HFF-Myc (cell line): ENCODE results near the gene OPCML.

Experiments used
- DNase-seq: peaks from one replicate; pipeline ENCODE4 v3.0.0-alpha.2; 2011; ENCODE audit warnings: low read depth; ENCODE audit errors: extremely low read depth
- H3K4me3 ChIP-seq: replicated peaks from 2 replicates; pipeline ENCODE4 v1.5.1; 2011; ENCODE audit warnings: low read depth, mild to moderate bottlenecking, control low read depth, low read length
- TF ChIP-seq, protein P1 (sequence below): IDR thresholded peaks from 2 replicates; pipeline ENCODE4 v1.5.1; 2012; ENCODE audit warnings: mild to moderate bottlenecking, low read depth, low read length, control low read depth; ENCODE audit errors: missing control alignments

Gene OPCML

DNA sequence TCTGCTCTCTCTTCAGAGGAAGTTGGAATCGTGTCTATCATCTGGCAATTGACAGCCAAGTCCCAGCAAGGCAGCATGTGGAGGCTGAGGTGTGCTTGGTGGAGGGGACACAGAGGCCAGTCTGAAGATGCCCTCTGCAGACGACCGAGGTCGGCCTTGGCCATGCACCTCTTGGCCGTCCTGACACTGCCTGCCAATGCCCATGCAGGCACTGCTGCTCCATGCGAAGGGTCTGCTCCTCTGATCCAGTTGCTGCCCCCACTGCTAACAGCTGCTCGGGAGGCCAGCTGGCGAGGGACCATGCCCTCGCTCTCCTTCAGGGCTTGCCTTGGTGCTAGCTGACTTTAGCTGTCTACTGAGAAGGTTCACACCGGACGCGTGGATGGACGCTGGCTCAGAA, 527.9 kb downstream of the OPCML start:
- no peak overlapping the region for H3K4me3 ChIP-seq
- no peak for DNase-seq
- TF ChIP-seq, protein P1, sequence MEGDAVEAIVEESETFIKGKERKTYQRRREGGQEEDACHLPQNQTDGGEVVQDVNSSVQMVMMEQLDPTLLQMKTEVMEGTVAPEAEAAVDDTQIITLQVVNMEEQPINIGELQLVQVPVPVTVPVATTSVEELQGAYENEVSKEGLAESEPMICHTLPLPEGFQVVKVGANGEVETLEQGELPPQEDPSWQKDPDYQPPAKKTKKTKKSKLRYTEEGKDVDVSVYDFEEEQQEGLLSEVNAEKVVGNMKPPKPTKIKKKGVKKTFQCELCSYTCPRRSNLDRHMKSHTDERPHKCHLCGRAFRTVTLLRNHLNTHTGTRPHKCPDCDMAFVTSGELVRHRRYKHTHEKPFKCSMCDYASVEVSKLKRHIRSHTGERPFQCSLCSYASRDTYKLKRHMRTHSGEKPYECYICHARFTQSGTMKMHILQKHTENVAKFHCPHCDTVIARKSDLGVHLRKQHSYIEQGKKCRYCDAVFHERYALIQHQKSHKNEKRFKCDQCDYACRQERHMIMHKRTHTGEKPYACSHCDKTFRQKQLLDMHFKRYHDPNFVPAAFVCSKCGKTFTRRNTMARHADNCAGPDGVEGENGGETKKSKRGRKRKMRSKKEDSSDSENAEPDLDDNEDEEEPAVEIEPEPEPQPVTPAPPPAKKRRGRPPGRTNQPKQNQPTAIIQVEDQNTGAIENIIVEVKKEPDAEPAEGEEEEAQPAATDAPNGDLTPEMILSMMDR: no peak

DNA sequence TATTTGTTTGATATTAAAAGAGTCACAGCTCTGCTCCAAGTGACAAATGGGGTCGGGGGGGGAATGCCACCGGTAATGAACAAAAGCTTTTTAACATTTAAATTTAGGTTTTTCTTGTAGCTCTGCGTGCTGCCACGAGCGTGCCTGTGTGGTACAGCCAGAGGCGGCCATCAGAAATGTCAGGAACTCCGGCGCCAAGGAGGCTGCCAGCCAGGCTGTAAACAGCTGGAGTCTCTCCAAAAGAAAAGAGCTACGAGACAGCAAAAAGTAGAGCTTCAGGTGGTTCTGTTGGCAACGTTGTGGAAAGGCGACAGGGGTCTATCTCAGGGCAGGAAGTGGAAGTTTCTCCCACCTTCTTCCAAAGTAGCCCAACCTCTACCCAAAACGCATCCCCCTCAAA, 532.8 kb downstream of the OPCML start:
- DNase-seq: no peak
- no peak overlapping the region for H3K4me3 ChIP-seq
- TF ChIP-seq, protein P1: no peak

DNA sequence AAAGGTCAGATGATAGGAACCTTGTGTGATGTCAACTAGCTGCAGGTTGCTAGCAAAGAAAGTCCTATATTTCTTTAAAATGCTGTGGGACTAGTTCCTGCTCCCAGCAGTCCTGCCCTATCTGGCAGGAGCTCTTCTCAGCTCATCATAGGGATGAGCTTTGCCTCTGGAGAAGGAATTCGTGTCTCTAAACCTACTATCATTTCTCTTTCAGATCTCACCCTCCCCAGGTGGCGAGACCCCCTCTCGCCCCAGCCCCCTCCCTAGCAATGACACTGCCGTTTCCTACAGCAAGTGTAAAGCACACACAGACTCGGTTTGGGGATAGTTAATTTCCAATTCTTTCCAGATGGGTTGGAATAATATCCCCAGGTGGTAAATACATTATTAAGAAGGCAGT, 533.3 kb downstream of the OPCML start:
- no peak overlapping the region for H3K4me3 ChIP-seq
- no peak for DNase-seq
- TF ChIP-seq, protein P1: no peak

DNA sequence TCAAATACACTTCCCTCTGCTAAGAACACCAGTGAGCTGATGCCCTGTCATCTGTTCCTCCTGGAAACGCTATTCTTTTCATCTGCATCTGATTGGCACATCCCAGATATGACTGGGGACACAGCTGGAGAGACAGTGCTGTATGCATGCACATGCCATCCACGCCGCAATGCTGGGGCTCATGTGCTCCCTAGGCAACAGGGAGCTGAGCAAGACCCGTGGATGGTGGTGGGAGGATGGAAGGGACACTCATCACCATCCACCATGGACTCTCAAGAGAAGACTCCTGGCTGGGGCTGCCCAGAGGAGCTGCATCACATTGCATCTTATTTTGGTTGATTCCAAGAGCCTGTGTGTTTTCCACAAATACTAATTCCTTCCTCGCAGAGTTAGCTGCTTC, 534.9 kb downstream of the OPCML start:
- TF ChIP-seq, protein P1: no peak
- DNase-seq: no peak
- H3K4me3 ChIP-seq: no peak overlapping the region

DNA sequence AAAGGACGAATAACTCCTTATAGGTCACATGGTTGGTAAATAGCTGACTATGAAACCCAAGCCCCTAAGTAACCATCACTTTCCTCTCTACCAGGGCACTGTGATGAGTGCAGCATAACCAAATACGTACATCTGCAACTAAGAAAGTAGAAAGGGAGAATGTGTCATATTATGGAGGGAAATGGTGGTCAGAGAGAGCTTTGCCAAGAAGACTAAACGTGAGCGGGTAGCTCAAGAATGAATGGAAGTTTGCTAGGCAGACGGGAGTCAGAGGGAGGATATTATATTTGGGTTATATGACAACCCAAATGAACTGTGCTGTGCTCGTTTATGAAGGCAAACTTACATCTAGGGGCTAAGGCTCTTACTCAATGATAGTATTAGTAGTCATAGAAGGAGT, 537.3 kb downstream of the OPCML start:
- H3K4me3 ChIP-seq: no peak overlapping the region
- DNase-seq: no peak
- TF ChIP-seq, protein P1: no peak

DNA sequence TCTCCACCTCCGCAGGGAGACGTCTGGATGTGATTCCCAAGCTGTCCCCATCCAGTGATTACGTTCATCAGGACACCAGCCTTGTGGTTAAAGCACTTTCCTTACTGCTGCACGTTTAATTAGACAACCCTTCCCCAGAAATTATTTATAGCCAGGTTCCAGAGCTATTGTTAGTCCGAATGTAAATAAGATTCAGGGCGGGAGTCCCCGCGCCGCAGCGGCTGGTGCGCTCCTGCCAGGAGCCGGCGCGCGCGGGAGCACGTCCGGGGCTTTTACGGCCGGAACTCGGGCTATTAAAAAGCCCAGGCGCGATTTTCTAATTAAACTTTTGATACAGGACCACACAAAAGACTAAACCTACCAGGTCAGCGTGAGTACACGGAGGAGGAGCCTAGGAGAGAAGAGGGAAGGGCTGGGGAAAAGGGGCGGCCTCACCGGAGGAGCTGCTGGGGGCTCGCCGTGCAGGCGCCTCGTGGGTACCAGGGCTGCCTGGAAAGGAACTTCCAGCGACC, 538.3 kb downstream of the OPCML start:
- TF ChIP-seq, protein P1: no peak
- DNase-seq: no peak
- H3K4me3 ChIP-seq: no peak overlapping the region
